Astrocyte of the spinal cord (primary cell): Measurements from ENCODE around the gene ADAMTS18.
A peak's percentile ranks its signal among the peaks of the same experiment; 100 is the strongest.

Experiments
- DNase-seq: peaks from one replicate; pipeline ENCODE4 v3.0.0; 2011; ENCODE audit warnings: low read depth, low spot score
- H3K4me3 ChIP-seq: 2 replicates; pipeline ENCODE4 v1.5.1; 2011; ENCODE audit warnings: low read depth, mild to moderate bottlenecking, low read length, moderate library complexity
- CTCF ChIP-seq: IDR thresholded peaks from 2 replicates; pipeline ENCODE4 v1.5.1; 2012; ENCODE audit warnings: low read depth, mild to moderate bottlenecking, low read length, inconsistent platforms
- in situ Hi-C: cut with HindIII; loops from 2 replicates; pipeline ENCODE4 v1.10.0; 2017; ENCODE audit warnings: low sequenced_read_pairs

ADAMTS18 gene

GRCh38 chr16:77302249-77302648, 132.6 kb downstream of the ADAMTS18 start:
- DNase-seq, result no peak

GRCh38 chr16:77300256-77300655, 134.6 kb downstream of the ADAMTS18 start:
- DNase-seq, result no peak
- no peak for TF ChIP-seq CTCF
- no peak overlapping the region for H3K4me3 ChIP-seq
- in situ Hi-C loops, result no loop called here

More at GRCh38 chr16:77302249-77302648, 132.6 kb downstream of the ADAMTS18 start:
- in situ Hi-C loops, result no loop called here
- TF ChIP-seq CTCF, result no peak
- no peak overlapping the region for H3K4me3 ChIP-seq

GRCh38 chr16:77299395-77299794, 135.4 kb downstream of the ADAMTS18 start:
- H3K4me3 ChIP-seq, result no peak overlapping the region
- no peak for DNase-seq
- in situ Hi-C loops, result no loop called here
- TF ChIP-seq CTCF, result no peak

- no peak for TF ChIP-seq CTCF
- in situ Hi-C loops, result no loop called here
- DNase-seq, result peak; percentile 96
- H3K4me3 ChIP-seq, result no peak overlapping the region
These were observed 136.1 kb downstream of the ADAMTS18 start for GRCh38 chr16:77298418-77299360.

GRCh38 chr16:77297996-77298395, 136.8 kb downstream of the ADAMTS18 start:
- no peak for TF ChIP-seq CTCF
- in situ Hi-C loops, result no loop called here
- no peak overlapping the region for H3K4me3 ChIP-seq
- peak; percentile 49 for DNase-seq

- in situ Hi-C loops, result no loop called here
These were observed 138.9 kb downstream of the ADAMTS18 start for GRCh38 chr16:77295896-77296295.

More at GRCh38 chr16:77295896-77296295, 138.9 kb downstream of the ADAMTS18 start:
- no peak overlapping the region for H3K4me3 ChIP-seq
- no peak for TF ChIP-seq CTCF
- no peak for DNase-seq
